Measurements from ENCODE around the gene ITGAX. TPM values are rescaled to one million over a fixed set of nuclear protein-coding genes. Genes with fewer than 3 reads are reported as not detected.

The ITGAX gene
- total and polyA plus RNA-seq, 2 donors (not counting 1 experiment from before 2014, with no cell fraction given), result 48.0 to 78.8 TPM

- H2AFZ ChIP-seq (ENCODE audit: insufficient read depth, low read depth, low read length, poor library complexity, severe bottlenecking), result no peak overlapping the region
- H3K27ac ChIP-seq (ENCODE audit: low read length in 2 of 2), result no peak overlapping the region
- no peak overlapping the region for H3K27ac Mint-ChIP-seq
- H4K20me1 ChIP-seq (ENCODE audit: control insufficient read depth, insufficient read depth, low read length, poor library complexity, severe bottlenecking), result no peaks in the 10 kb centered on the region
- peaks cover 0 to 7% of the 10 kb centered on the region in 2 donors for H3K4me1 ChIP-seq (ENCODE audit: control insufficient read depth in 2 of 2, insufficient read depth in 2 of 2, low read length in 2 of 2)
- no peak overlapping the region for H3K4me3 Mint-ChIP-seq
- ATAC-seq (ENCODE audit: low read depth) (no peak), DNase-seq (no peak)
- intact Hi-C loops (cut with micrococcal nuclease), result no loop called here
- no peaks in the 10 kb centered on the region for H3K36me3 ChIP-seq (replicated peaks in 1 of 2; ENCODE audit: control extremely low read depth in 1 of 2, control insufficient read depth in 1 of 2, extremely low read depth in 1 of 2, insufficient read depth in 2 of 2, low read length in 1 of 2)
- no peaks in the 10 kb centered on the region for H3K27me3 Mint-ChIP-seq
- peaks cover 0 to 13% (median 6%) of the 10 kb centered on the region in 3 donors for H3K9me3 ChIP-seq (ENCODE audit: control extremely low read depth in 1 of 3, control insufficient read depth in 2 of 3, insufficient read depth in 1 of 3, low read length in 2 of 3)
- ChIA-PET POLR2A (no interaction called here), CTCF (no interaction called here)
- no CpG with 5 or more reads among the region's 1 CpG for WGBS (ENCODE audit: insufficient coverage)
- no peaks in the 10 kb centered on the region for H3K9me3 Mint-ChIP-seq (ENCODE audit: insufficient read depth)
- no peak overlapping the region for H3K9ac ChIP-seq (ENCODE audit: low read length)
- peaks cover 12% of the 10 kb centered on the region for H3K4me1 Mint-ChIP-seq
- no peak for TF ChIP-seq EZH2 (IDR thresholded peaks at IDR 0.05; ENCODE audit: borderline replicate concordance, insufficient read depth, low read depth, low read length, poor library complexity, severe bottlenecking)
- no peaks in the 10 kb centered on the region for H3K27me3 ChIP-seq (replicated peaks in 1 of 4; ENCODE audit: control extremely low read depth in 1 of 4, control insufficient read depth in 3 of 4, insufficient read depth in 4 of 4, low read length in 3 of 4)
- no peaks in the 10 kb centered on the region for H3K79me2 ChIP-seq (ENCODE audit: control insufficient read depth, insufficient read depth, low read length)
- no peak overlapping the region for H3K4me2 ChIP-seq (replicated peaks; ENCODE audit: low read depth, low read length, poor library complexity, severe bottlenecking)
- H3K4me3 ChIP-seq (ENCODE audit: control extremely low read depth in 1 of 5, extremely low read depth in 1 of 5, insufficient read depth in 1 of 5, low read depth in 2 of 5, low read length in 4 of 5), result no peak overlapping the region
Measured at GRCh38 chr16:31402687-31403086, 47.7 kb downstream of the ITGAX start.

GRCh38 chr16:31403590-31404352 lies 48.8 kb downstream of the ITGAX start:
- Histone ChIP-seq H3K27me3 (replicated peaks in 1 of 4; ENCODE audit: control extremely low read depth in 1 of 4, control insufficient read depth in 3 of 4, insufficient read depth in 4 of 4, low read length in 3 of 4) (no peaks in the 10 kb centered on the region), H3K79me2 (ENCODE audit: control insufficient read depth, insufficient read depth, low read length) (no peaks in the 10 kb centered on the region), H3K9me3 (ENCODE audit: control extremely low read depth in 1 of 3, control insufficient read depth in 2 of 3, insufficient read depth in 1 of 3, low read length in 2 of 3) (peaks cover 0 to 13% (median 6%) of the 10 kb centered on the region in 3 donors), H3K4me1 (ENCODE audit: control insufficient read depth in 2 of 2, insufficient read depth in 2 of 2, low read length in 2 of 2) (peaks cover 0 to 7% of the 10 kb centered on the region in 2 donors), H4K20me1 (ENCODE audit: control insufficient read depth, insufficient read depth, low read length, poor library complexity, severe bottlenecking) (no peaks in the 10 kb centered on the region), H3K4me2 (replicated peaks; ENCODE audit: low read depth, low read length, poor library complexity, severe bottlenecking) (no peak overlapping the region), H3K9ac (ENCODE audit: low read length) (no peak overlapping the region), H3K4me3 (ENCODE audit: control extremely low read depth in 1 of 5, extremely low read depth in 1 of 5, insufficient read depth in 1 of 5, low read depth in 2 of 5, low read length in 4 of 5) (no peak overlapping the region), H2AFZ (ENCODE audit: insufficient read depth, low read depth, low read length, poor library complexity, severe bottlenecking) (peak overlapping the region; percentile 28), H3K36me3 (replicated peaks in 1 of 2; ENCODE audit: control extremely low read depth in 1 of 2, control insufficient read depth in 1 of 2, extremely low read depth in 1 of 2, insufficient read depth in 2 of 2, low read length in 1 of 2) (no peaks in the 10 kb centered on the region), H3K27ac (ENCODE audit: low read length in 2 of 2) (no peak overlapping the region)
- ChIA-PET POLR2A (no interaction called here), CTCF (no interaction called here)
- Mint-ChIP-seq H3K9me3 (ENCODE audit: insufficient read depth) (no peaks in the 10 kb centered on the region), H3K27me3 (no peaks in the 10 kb centered on the region), H3K4me3 (no peak overlapping the region), H3K27ac (no peak overlapping the region), H3K4me1 (peaks cover 9% of the 10 kb centered on the region)
- ATAC-seq (ENCODE audit: low read depth) (no peak), DNase-seq (no peak)
- no peak for TF ChIP-seq EZH2 (IDR thresholded peaks at IDR 0.05; ENCODE audit: borderline replicate concordance, insufficient read depth, low read depth, low read length, poor library complexity, severe bottlenecking)
- TF ChIP-seq CTCF (IDR thresholded peaks at IDR 0.05), result no peak
- 80% methylated on average over 13 of the region's 21 CpGs for WGBS (ENCODE audit: insufficient coverage)
- intact Hi-C loops (cut with micrococcal nuclease), result no loop called here
